ENCODE data around the gene TRAM2. TPM values are rescaled to one million over a fixed set of nuclear protein-coding genes. Genes with fewer than 3 reads are reported as not detected.

Gene TRAM2
- total RNA-seq, 4 donors from 2014 or later: 3.8 to 33.2 (median 17.6) TPM

- Histone ChIP-seq H3K27me3 (no peaks in the 10 kb centered on the region), H3K4me3 (no peak overlapping the region), H3K27ac (peak overlapping the region; percentile 53 to 56), H3K9me3 (no peaks in the 10 kb centered on the region), H3K4me1 (peaks cover 3 to 26% of the 10 kb centered on the region in 2 donors), H3K36me3 (no peaks in the 10 kb centered on the region)
- TF ChIP-seq POLR2A (IDR thresholded peaks at IDR 0.05): no peak
- TF ChIP-seq, protein P1, sequence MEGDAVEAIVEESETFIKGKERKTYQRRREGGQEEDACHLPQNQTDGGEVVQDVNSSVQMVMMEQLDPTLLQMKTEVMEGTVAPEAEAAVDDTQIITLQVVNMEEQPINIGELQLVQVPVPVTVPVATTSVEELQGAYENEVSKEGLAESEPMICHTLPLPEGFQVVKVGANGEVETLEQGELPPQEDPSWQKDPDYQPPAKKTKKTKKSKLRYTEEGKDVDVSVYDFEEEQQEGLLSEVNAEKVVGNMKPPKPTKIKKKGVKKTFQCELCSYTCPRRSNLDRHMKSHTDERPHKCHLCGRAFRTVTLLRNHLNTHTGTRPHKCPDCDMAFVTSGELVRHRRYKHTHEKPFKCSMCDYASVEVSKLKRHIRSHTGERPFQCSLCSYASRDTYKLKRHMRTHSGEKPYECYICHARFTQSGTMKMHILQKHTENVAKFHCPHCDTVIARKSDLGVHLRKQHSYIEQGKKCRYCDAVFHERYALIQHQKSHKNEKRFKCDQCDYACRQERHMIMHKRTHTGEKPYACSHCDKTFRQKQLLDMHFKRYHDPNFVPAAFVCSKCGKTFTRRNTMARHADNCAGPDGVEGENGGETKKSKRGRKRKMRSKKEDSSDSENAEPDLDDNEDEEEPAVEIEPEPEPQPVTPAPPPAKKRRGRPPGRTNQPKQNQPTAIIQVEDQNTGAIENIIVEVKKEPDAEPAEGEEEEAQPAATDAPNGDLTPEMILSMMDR (IDR thresholded peaks at IDR 0.05): no peak
- intact Hi-C loops (cut with DNase I; ENCODE audit: low total_unique reads): no loop called here
- DNase-seq: no peak
Measured at GRCh38 chr6:52544602-52545405, 32.1 kb downstream of the TRAM2 start.

GRCh38 chr6:52543729-52544601, 32.9 kb downstream of the TRAM2 start:
- Histone ChIP-seq H3K36me3 (no peaks in the 10 kb centered on the region), H3K27ac (peak overlapping the region; percentile 53 to 56), H3K4me1 (peaks cover 3 to 26% of the 10 kb centered on the region in 2 donors), H3K27me3 (no peaks in the 10 kb centered on the region), H3K9me3 (no peaks in the 10 kb centered on the region), H3K4me3 (no peak overlapping the region)
- TF ChIP-seq POLR2A (IDR thresholded peaks at IDR 0.05): no peak
- TF ChIP-seq, protein P1 (IDR thresholded peaks at IDR 0.05): no peak
- intact Hi-C loops (cut with DNase I; ENCODE audit: low total_unique reads): no loop called here
- DNase-seq: no peak

DNA sequence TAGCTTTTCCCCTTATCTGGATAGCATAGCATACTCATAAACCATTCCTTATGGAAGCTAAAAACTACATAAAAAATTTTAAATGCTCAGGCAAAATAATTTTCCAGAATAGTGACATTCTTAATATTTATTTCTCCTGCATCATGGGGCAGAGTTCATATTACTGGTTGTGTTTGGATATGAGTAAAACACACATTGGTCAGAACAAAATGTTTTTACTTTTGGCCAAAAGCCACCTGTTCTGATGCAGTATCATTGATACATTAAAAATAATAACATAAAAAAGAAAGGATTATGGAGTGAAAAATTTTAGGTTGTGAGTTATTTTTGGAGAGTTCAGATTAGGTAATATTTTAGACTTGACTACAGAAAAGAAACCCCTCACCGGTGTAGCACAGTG, 33.6 kb downstream of the TRAM2 start:
- no peaks in the 10 kb centered on the region for H3K36me3 ChIP-seq
- H3K27ac ChIP-seq: peak overlapping the region in 1 of 2 donors; percentile 56
- no peak overlapping the region for H3K4me3 ChIP-seq
- no peak for DNase-seq
- intact Hi-C loops (cut with DNase I; ENCODE audit: low total_unique reads): no loop called here
- H3K27me3 ChIP-seq: no peaks in the 10 kb centered on the region
- peaks cover 3 to 26% of the 10 kb centered on the region in 2 donors for H3K4me1 ChIP-seq
- H3K9me3 ChIP-seq: no peaks in the 10 kb centered on the region
- TF ChIP-seq, protein P1 (IDR thresholded peaks at IDR 0.05): no peak
- TF ChIP-seq POLR2A (IDR thresholded peaks at IDR 0.05): no peak

GRCh38 chr6:52541135-52541534, 35.7 kb downstream of the TRAM2 start:
- Histone ChIP-seq H3K36me3 (no peaks in the 10 kb centered on the region), H3K27me3 (no peaks in the 10 kb centered on the region), H3K9me3 (no peaks in the 10 kb centered on the region), H3K4me1 (peaks cover 3 to 16% of the 10 kb centered on the region in 2 donors), H3K4me3 (no peak overlapping the region), H3K27ac (peak overlapping the region in 1 of 2 donors; percentile 6)
- intact Hi-C loops (cut with DNase I; ENCODE audit: low total_unique reads): no loop called here
- DNase-seq: no peak
- TF ChIP-seq, protein P1 (IDR thresholded peaks at IDR 0.05): no peak
- TF ChIP-seq POLR2A (IDR thresholded peaks at IDR 0.05): no peak
